Fibroblast of lung (primary cell): ENCODE measurements around the gene VWA8. TPM values are rescaled to one million over a fixed set of nuclear protein-coding genes. Genes with fewer than 3 reads are reported as not detected.

Experiments used
- DNase-seq, 2 donors: peaks; one replicate each; pipeline versions ENCODE4 v3.0.0 to v3.0.0-alpha.2; 2010; ENCODE audit warnings: low read depth in 2 of 2
- H2AFZ ChIP-seq: 2 replicates; pipeline ENCODE4 v1.5.1; 2012; ENCODE audit warnings: low read length, control low read depth, inconsistent platforms
- H3K27ac ChIP-seq: 2 replicates; pipeline ENCODE4 v1.5.1; 2011; ENCODE audit warnings: low read length, control low read depth; ENCODE audit not compliant: insufficient read depth
- H3K27me3 ChIP-seq: 2 replicates; pipeline ENCODE4 v1.5.1; 2011; ENCODE audit warnings: mild to moderate bottlenecking, low read length; ENCODE audit not compliant: control insufficient read depth, insufficient read depth
- H3K36me3 ChIP-seq: 2 replicates; pipeline ENCODE4 v1.5.1; 2011; ENCODE audit warnings: low read length; ENCODE audit not compliant: control insufficient read depth, insufficient read depth
- H3K4me1 ChIP-seq: 2 replicates; pipeline ENCODE4 v1.5.1; 2011; ENCODE audit warnings: low read length; ENCODE audit not compliant: control insufficient read depth, insufficient read depth; ENCODE audit errors: extremely low read depth
- H3K4me2 ChIP-seq: 2 replicates; pipeline ENCODE4 v1.5.1; 2011; ENCODE audit warnings: low read length, control low read depth; ENCODE audit not compliant: insufficient read depth; ENCODE audit errors: extremely low read depth
- H3K4me3 ChIP-seq, 4 experiments: fragments of 200-600 bp in 1 of 4; sonication (generic) in 1 of 4; replicated peaks in 1 of 4; 2 replicates each; pipeline ENCODE4 v1.5.1; 2011 to 2016; ENCODE audit warnings: low read length in 4 of 4, low read depth in 3 of 4, mild to moderate bottlenecking in 3 of 4, control low read depth in 2 of 4, inconsistent platforms in 1 of 4, mixed read lengths in 1 of 4; ENCODE audit not compliant: insufficient read depth in 1 of 4; ENCODE audit errors: control extremely low read depth in 1 of 4
- H3K79me2 ChIP-seq: 2 replicates; pipeline ENCODE4 v1.5.1; 2012; ENCODE audit warnings: mild to moderate bottlenecking, low read length, inconsistent platforms; ENCODE audit not compliant: control insufficient read depth, insufficient read depth
- H3K9ac ChIP-seq: 2 replicates; pipeline ENCODE4 v1.5.1; 2011; ENCODE audit warnings: mild to moderate bottlenecking, low read length, control low read depth; ENCODE audit not compliant: insufficient read depth
- H3K9me3 ChIP-seq: 2 replicates; pipeline ENCODE4 v1.5.1; 2012; ENCODE audit warnings: low read depth, low read length; ENCODE audit not compliant: control insufficient read depth, insufficient read depth
- H4K20me1 ChIP-seq: 2 replicates; pipeline ENCODE4 v1.5.1; 2011; ENCODE audit warnings: low read length; ENCODE audit not compliant: control insufficient read depth, insufficient read depth; ENCODE audit errors: extremely low read depth
- EZH2 ChIP-seq: IDR thresholded peaks from 2 replicates; pipeline ENCODE4 v1.5.1; 2012; ENCODE audit warnings: low read length, control low read depth, mild to moderate bottlenecking; ENCODE audit errors: missing control alignments
- polyA plus RNA-seq, 2 donors: library from polyadenylated mRNA; depleted of rRNA in 1 of 2; stranded (reverse) in 1 of 2; unstranded in 1 of 2; fragments of >200 nt; gene quantifications; 2 replicates each; pipeline ENCODE4 v1.2.1, GENCODE V29; 2011 to 2012; ENCODE audit warnings: missing spikeins in 1 of 2
- total RNA-seq: library from RNA; depleted of rRNA; stranded (reverse); fragments of >200 nt; gene quantifications from 2 replicates; pipeline ENCODE4 v1.2.1, GENCODE V29; 2014
- TF ChIP-seq, protein P1 (sequence below), 2 donors: IDR thresholded peaks in 1 of 2; conservative IDR thresholded peaks in 1 of 2; 1 replicate in 1 of 2; 2 replicates in 1 of 2; pipeline ENCODE4 v1.5.1; 2011 to 2012; ENCODE audit warnings: low read length in 2 of 2, control low read depth in 1 of 2, inconsistent platforms in 1 of 2, low read depth in 1 of 2, mild to moderate bottlenecking in 1 of 2

VWA8 gene
- total and polyA plus RNA-seq, 2 donors (not counting 1 experiment from before 2014, with no cell fraction given), result 12.6 to 29.9 TPM

DNA sequence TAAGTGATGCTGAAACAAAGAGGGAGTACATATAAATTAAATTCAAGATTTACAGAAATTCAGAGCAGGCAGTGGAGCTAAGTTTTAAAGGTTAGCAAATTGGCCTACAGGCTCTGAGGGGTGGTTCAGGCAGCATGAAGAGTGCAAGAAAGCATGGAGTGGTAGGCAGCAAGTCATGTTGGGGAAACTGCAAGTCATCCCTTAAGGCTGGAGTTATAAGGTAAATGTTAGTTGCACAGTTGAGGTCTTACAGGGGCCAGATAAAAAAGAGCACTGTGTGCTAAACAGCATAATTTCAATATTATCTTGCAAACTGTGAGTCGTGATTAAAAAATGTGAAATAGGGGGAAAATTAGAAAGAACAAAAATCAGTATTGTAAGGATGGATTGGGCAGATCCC, 106.2 kb downstream of the VWA8 start:
- Histone ChIP-seq H3K36me3 (no peaks in the 10 kb centered on the region), H3K9ac (no peak overlapping the region), H3K27me3 (no peaks in the 10 kb centered on the region), H3K79me2 (no peaks in the 10 kb centered on the region), H3K27ac (no peak overlapping the region), H3K9me3 (no peaks in the 10 kb centered on the region), H4K20me1 (no peaks in the 10 kb centered on the region), H2AFZ (no peak overlapping the region), H3K4me1 (no peaks in the 10 kb centered on the region), H3K4me3 (no peak overlapping the region), H3K4me2 (no peak overlapping the region)
- DNase-seq, result peak; percentile 12 to 27
- TF ChIP-seq, protein P1, sequence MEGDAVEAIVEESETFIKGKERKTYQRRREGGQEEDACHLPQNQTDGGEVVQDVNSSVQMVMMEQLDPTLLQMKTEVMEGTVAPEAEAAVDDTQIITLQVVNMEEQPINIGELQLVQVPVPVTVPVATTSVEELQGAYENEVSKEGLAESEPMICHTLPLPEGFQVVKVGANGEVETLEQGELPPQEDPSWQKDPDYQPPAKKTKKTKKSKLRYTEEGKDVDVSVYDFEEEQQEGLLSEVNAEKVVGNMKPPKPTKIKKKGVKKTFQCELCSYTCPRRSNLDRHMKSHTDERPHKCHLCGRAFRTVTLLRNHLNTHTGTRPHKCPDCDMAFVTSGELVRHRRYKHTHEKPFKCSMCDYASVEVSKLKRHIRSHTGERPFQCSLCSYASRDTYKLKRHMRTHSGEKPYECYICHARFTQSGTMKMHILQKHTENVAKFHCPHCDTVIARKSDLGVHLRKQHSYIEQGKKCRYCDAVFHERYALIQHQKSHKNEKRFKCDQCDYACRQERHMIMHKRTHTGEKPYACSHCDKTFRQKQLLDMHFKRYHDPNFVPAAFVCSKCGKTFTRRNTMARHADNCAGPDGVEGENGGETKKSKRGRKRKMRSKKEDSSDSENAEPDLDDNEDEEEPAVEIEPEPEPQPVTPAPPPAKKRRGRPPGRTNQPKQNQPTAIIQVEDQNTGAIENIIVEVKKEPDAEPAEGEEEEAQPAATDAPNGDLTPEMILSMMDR (conservative IDR thresholded peaks at IDR 0.05 in 1 of 2, IDR thresholded peaks at IDR 0.05 in 1 of 2; ENCODE audit: low read depth in 1 of 2, low read length in 2 of 2), result no peak
- no peak for TF ChIP-seq EZH2

DNA sequence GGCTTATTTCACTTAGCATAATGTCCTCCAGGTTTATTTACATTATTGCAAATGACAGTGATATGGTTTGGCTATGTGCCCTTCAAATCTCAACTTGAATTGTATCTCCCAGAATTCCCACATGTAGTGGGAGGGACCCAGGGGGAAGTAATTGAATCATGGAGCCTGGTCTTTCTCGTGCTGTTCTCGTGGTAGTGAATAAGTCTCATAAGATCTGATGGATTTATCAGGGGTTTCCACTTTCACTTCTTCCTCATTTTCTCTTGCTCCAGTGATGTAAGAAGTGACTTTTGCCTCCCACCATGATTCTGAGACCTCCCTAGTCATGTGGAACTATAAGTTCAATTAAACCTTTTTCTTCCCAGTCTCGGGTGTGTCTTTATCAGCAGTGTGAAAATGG, 109.6 kb downstream of the VWA8 start:
- Histone ChIP-seq H3K4me1 (no peaks in the 10 kb centered on the region), H3K9me3 (no peaks in the 10 kb centered on the region), H4K20me1 (no peaks in the 10 kb centered on the region), H3K79me2 (no peaks in the 10 kb centered on the region), H3K27me3 (no peaks in the 10 kb centered on the region), H3K36me3 (no peaks in the 10 kb centered on the region), H3K27ac (no peak overlapping the region), H3K9ac (no peak overlapping the region), H2AFZ (no peak overlapping the region), H3K4me2 (no peak overlapping the region), H3K4me3 (no peak overlapping the region)
- no peak for TF ChIP-seq EZH2
- TF ChIP-seq, protein P1 (conservative IDR thresholded peaks at IDR 0.05 in 1 of 2, IDR thresholded peaks at IDR 0.05 in 1 of 2; ENCODE audit: low read depth in 1 of 2, low read length in 2 of 2), result no peak
- DNase-seq, result no peak

DNA sequence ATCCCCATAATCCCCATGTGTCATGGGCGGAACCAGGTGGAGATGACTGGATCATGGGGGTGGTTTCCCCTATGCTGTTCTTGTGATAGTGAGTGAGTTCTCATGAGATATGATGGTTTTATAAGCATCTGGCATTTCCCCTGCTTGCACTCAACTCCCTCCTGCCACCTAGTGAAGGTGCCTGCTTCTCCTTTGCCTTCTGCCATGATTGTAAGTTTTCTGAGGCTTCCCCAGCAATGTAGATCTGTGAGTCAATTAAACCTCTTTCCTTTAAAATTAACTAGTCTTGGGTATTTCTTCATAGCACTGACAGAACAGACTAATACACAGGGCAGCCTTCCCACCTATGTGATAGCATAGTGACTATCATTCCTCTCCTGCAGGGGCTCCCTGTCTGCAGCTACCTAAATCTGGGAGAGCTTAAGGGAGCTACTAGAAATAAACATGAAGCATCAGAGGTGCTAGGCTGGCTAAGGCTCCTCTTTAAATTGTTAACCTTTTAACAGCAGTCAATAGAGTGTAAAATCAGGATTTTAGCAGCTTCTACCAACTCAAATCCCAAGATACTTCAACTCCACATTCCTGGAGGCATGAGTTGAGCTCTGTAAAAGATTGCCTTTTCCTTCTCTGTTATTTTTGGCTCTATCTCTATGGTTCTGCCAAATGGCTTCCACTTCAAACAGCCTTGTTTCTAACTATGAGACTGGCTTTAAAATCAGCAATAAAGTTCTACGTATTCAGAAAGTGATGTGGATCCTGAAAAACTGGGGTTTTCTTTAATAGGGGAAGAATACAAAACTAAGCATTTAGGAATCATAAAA, 112.3 kb downstream of the VWA8 start:
- Histone ChIP-seq H3K4me2 (no peak overlapping the region), H3K27ac (no peak overlapping the region), H3K4me1 (no peaks in the 10 kb centered on the region), H3K27me3 (no peaks in the 10 kb centered on the region), H2AFZ (no peak overlapping the region), H3K36me3 (no peaks in the 10 kb centered on the region), H3K9me3 (no peaks in the 10 kb centered on the region), H3K4me3 (no peak overlapping the region), H3K79me2 (no peaks in the 10 kb centered on the region), H4K20me1 (no peaks in the 10 kb centered on the region), H3K9ac (no peak overlapping the region)
- no peak for TF ChIP-seq EZH2
- TF ChIP-seq, protein P1 (conservative IDR thresholded peaks at IDR 0.05 in 1 of 2, IDR thresholded peaks at IDR 0.05 in 1 of 2; ENCODE audit: low read depth in 1 of 2, low read length in 2 of 2), result peak; percentile 13 to 14
- DNase-seq, result peak; percentile 32 to 74
